Measurements from ENCODE around the gene KRTAP29-1. TPM values are rescaled to one million over a fixed set of nuclear protein-coding genes. Genes with fewer than 3 reads are reported as not detected.
A peak's percentile ranks its signal among the peaks of the same experiment; 100 is the strongest.

The KRTAP29-1 gene
- total and polyA plus RNA-seq, 2 donors (not counting 1 experiment from before 2014, with no cell fraction given), result not detected

DNA sequence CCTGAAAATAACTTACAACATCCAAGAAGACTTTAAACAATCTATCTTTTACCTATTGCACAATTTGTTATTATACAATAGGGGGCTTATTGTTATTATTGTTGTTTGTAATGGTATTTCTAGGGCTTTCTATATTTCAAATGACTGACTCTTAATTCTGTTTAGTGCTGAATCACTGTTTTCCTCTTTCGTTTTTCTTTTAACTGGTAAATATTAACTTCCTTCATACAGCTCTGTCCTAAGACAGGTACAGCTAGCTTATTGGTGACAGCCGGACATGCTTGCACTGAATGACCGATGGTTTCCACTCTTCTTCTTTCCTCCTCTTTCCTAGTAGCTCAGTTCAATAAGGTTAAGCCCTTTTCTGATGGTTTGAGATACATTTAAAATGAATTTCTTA is 15.6 kb downstream of the KRTAP29-1 start:
- Histone ChIP-seq H3K27ac (ENCODE audit: insufficient read depth, low read length) (no peak overlapping the region), H3K79me2 (ENCODE audit: control insufficient read depth, insufficient read depth, low read length) (no peaks in the 10 kb centered on the region), H3K4me3 (replicated peaks in 1 of 4; ENCODE audit: control extremely low read depth in 1 of 4, insufficient read depth in 1 of 4, low read depth in 3 of 4, low read length in 4 of 4) (no peak overlapping the region), H4K20me1 (ENCODE audit: control insufficient read depth, extremely low read depth, insufficient read depth, low read length) (no peaks in the 10 kb centered on the region), H3K9ac (ENCODE audit: insufficient read depth, low read length) (no peak overlapping the region), H3K9me3 (ENCODE audit: control insufficient read depth, insufficient read depth, low read depth, low read length) (no peaks in the 10 kb centered on the region), H3K27me3 (ENCODE audit: control insufficient read depth, insufficient read depth, low read length) (no peaks in the 10 kb centered on the region), H3K36me3 (ENCODE audit: control insufficient read depth, insufficient read depth, low read length) (no peaks in the 10 kb centered on the region), H2AFZ (ENCODE audit: low read length) (no peak overlapping the region), H3K4me1 (ENCODE audit: control insufficient read depth, extremely low read depth, insufficient read depth, low read length) (peaks cover 2% of the 10 kb centered on the region), H3K4me2 (ENCODE audit: extremely low read depth, insufficient read depth, low read length) (no peak overlapping the region)
- TF ChIP-seq EZH2 (IDR thresholded peaks at IDR 0.05; ENCODE audit: low read length, missing control alignments), result no peak
- TF ChIP-seq, protein P1, sequence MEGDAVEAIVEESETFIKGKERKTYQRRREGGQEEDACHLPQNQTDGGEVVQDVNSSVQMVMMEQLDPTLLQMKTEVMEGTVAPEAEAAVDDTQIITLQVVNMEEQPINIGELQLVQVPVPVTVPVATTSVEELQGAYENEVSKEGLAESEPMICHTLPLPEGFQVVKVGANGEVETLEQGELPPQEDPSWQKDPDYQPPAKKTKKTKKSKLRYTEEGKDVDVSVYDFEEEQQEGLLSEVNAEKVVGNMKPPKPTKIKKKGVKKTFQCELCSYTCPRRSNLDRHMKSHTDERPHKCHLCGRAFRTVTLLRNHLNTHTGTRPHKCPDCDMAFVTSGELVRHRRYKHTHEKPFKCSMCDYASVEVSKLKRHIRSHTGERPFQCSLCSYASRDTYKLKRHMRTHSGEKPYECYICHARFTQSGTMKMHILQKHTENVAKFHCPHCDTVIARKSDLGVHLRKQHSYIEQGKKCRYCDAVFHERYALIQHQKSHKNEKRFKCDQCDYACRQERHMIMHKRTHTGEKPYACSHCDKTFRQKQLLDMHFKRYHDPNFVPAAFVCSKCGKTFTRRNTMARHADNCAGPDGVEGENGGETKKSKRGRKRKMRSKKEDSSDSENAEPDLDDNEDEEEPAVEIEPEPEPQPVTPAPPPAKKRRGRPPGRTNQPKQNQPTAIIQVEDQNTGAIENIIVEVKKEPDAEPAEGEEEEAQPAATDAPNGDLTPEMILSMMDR (conservative IDR thresholded peaks at IDR 0.05 in 1 of 2, IDR thresholded peaks at IDR 0.05 in 1 of 2; ENCODE audit: low read depth in 1 of 2, low read length in 2 of 2), result no peak
- DNase-seq (ENCODE audit: low read depth in 2 of 2), result no peak

DNA sequence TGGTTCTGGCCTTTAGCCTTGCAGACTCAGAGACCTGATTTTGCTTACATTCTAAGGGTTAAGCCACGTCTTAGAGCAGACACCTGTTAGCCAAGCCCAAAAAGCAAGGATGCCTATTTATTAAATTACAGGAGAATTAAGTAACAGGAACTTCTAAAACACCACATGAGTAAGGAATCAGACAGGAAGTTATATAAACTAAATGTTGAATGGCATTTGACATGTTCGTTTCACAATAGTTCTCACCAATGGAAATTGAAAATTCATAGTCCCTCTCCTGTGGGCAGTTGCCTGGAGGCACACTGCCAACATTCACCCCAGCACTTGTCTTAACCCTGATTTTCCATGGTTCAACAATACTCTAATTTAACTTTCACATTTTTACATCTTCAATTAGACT is 18.1 kb downstream of the KRTAP29-1 start:
- H4K20me1 ChIP-seq (ENCODE audit: control insufficient read depth, extremely low read depth, insufficient read depth, low read length), result no peaks in the 10 kb centered on the region
- peaks cover 2% of the 10 kb centered on the region for H3K4me1 ChIP-seq (ENCODE audit: control insufficient read depth, extremely low read depth, insufficient read depth, low read length)
- H3K4me3 ChIP-seq (replicated peaks in 1 of 4; ENCODE audit: control extremely low read depth in 1 of 4, insufficient read depth in 1 of 4, low read depth in 3 of 4, low read length in 4 of 4), result no peak overlapping the region
- TF ChIP-seq, protein P1 (conservative IDR thresholded peaks at IDR 0.05 in 1 of 2, IDR thresholded peaks at IDR 0.05 in 1 of 2; ENCODE audit: low read depth in 1 of 2, low read length in 2 of 2), result no peak
- no peak for TF ChIP-seq EZH2 (IDR thresholded peaks at IDR 0.05; ENCODE audit: low read length, missing control alignments)
- no peak for DNase-seq (ENCODE audit: low read depth in 2 of 2)
- H3K27me3 ChIP-seq (ENCODE audit: control insufficient read depth, insufficient read depth, low read length), result no peaks in the 10 kb centered on the region
- no peak overlapping the region for H3K4me2 ChIP-seq (ENCODE audit: extremely low read depth, insufficient read depth, low read length)
- H3K27ac ChIP-seq (ENCODE audit: insufficient read depth, low read length), result no peak overlapping the region
- no peaks in the 10 kb centered on the region for H3K36me3 ChIP-seq (ENCODE audit: control insufficient read depth, insufficient read depth, low read length)
- no peaks in the 10 kb centered on the region for H3K79me2 ChIP-seq (ENCODE audit: control insufficient read depth, insufficient read depth, low read length)
- H3K9ac ChIP-seq (ENCODE audit: insufficient read depth, low read length), result no peak overlapping the region
- no peaks in the 10 kb centered on the region for H3K9me3 ChIP-seq (ENCODE audit: control insufficient read depth, insufficient read depth, low read depth, low read length)
- no peak overlapping the region for H2AFZ ChIP-seq (ENCODE audit: low read length)

DNA sequence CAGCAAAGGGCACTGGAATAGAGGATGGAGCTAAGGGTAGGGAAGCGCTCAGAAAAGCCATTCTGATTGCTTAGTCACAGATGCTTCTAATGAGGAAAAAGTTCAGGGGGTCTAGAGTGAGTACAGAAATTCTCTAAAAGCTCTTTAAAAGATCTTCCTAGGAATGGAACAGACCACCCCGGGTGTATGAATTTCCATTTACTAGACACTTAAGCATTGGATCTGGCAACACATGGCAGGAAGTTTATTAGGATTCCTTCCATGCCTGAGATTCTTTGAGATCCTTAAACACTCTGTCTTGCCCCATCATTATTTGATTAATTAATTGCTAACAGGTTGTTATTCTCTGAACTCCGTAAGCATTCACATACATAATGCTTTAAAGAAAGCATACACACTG is 18.6 kb downstream of the KRTAP29-1 start:
- Histone ChIP-seq H3K79me2 (ENCODE audit: control insufficient read depth, insufficient read depth, low read length) (no peaks in the 10 kb centered on the region), H3K27me3 (ENCODE audit: control insufficient read depth, insufficient read depth, low read length) (no peaks in the 10 kb centered on the region), H3K27ac (ENCODE audit: insufficient read depth, low read length) (no peak overlapping the region), H3K4me1 (ENCODE audit: control insufficient read depth, extremely low read depth, insufficient read depth, low read length) (peaks cover 2% of the 10 kb centered on the region), H2AFZ (ENCODE audit: low read length) (no peak overlapping the region), H3K4me2 (ENCODE audit: extremely low read depth, insufficient read depth, low read length) (no peak overlapping the region), H3K36me3 (ENCODE audit: control insufficient read depth, insufficient read depth, low read length) (no peaks in the 10 kb centered on the region), H3K9ac (ENCODE audit: insufficient read depth, low read length) (no peak overlapping the region), H3K4me3 (replicated peaks in 1 of 4; ENCODE audit: control extremely low read depth in 1 of 4, insufficient read depth in 1 of 4, low read depth in 3 of 4, low read length in 4 of 4) (no peak overlapping the region), H4K20me1 (ENCODE audit: control insufficient read depth, extremely low read depth, insufficient read depth, low read length) (no peaks in the 10 kb centered on the region), H3K9me3 (ENCODE audit: control insufficient read depth, insufficient read depth, low read depth, low read length) (no peaks in the 10 kb centered on the region)
- peak in 1 of 2 donors; percentile 71 for DNase-seq (ENCODE audit: low read depth in 2 of 2)
- TF ChIP-seq EZH2 (IDR thresholded peaks at IDR 0.05; ENCODE audit: low read length, missing control alignments), result no peak
- TF ChIP-seq, protein P1 (conservative IDR thresholded peaks at IDR 0.05 in 1 of 2, IDR thresholded peaks at IDR 0.05 in 1 of 2; ENCODE audit: low read depth in 1 of 2, low read length in 2 of 2), result no peak

Data from fibroblast of lung (primary cell).